Endothelial cell of umbilical vein (primary cell): Measurements from ENCODE around the gene ANXA2. TPM values are rescaled to one million over a fixed set of nuclear protein-coding genes. Genes with fewer than 3 reads are reported as not detected.

Experiments used
- BruUV-seq: library from RNA; stranded (reverse); fragments of 400-500 nt; replicated peaks from 2 replicates; lab custom pipeline; 2021; lab: Mats Ljungman, UMichigan
- CTCF ChIA-PET: fragments of 300-600, 350-600 bp; sonication (Branson Sonifier 250); formaldehyde crosslinking; loops from one replicate; lab custom pipeline; 2021; ENCODE audit warnings: antibody characterized with exemption, inconsistent platforms; lab: Charles Lee
- POLR2A ChIA-PET: fragments of 300-600, 350-600 bp; sonication (Branson Sonifier 250); formaldehyde crosslinking; loops from one replicate; lab custom pipeline; 2021; ENCODE audit warnings: antibody characterized with exemption, inconsistent platforms; lab: Charles Lee
- DNase-seq: peaks from one replicate; pipeline ENCODE4 v3.0.0-alpha.2; 2011; ENCODE audit warnings: low read depth, low spot score
- FAIRE-seq: peaks from 2 replicates; lab custom pipeline; 2011; peaks lifted over from hg19 to GRCh38; lab: Jason Lieb, UNC
- H2AFZ ChIP-seq: 2 replicates; pipeline ENCODE4 v1.6.0; 2012; ENCODE audit warnings: low read depth, low read length, control low read depth, inconsistent platforms
- H3K27ac ChIP-seq: 2 replicates; pipeline ENCODE4 v1.5.1; 2011; ENCODE audit warnings: low read depth, mild to moderate bottlenecking, control low read depth, low read length, moderate library complexity; ENCODE audit not compliant: insufficient read depth
- H3K27me3 ChIP-seq, 2 experiments: 2 replicates each; pipeline versions ENCODE4 v1.6.0 to v1.6.1; 2011; ENCODE audit warnings: low read length in 2 of 2, mixed read lengths in 1 of 2; ENCODE audit not compliant: control insufficient read depth in 2 of 2, insufficient read depth in 2 of 2
- H3K36me3 ChIP-seq, 2 experiments: 2 replicates in 1 of 2; 3 replicates in 1 of 2; pipeline ENCODE4 v1.5.1; 2011; ENCODE audit warnings: low read length in 2 of 2, mild to moderate bottlenecking in 1 of 2, moderate library complexity in 1 of 2; ENCODE audit not compliant: control insufficient read depth in 2 of 2, insufficient read depth in 2 of 2; ENCODE audit errors: extremely low read depth in 1 of 2
- H3K4me1 ChIP-seq: 3 replicates; pipeline ENCODE4 v1.5.1; 2011; ENCODE audit warnings: mild to moderate bottlenecking, low read length; ENCODE audit not compliant: control insufficient read depth, insufficient read depth; ENCODE audit errors: extremely low read depth
- H3K4me2 ChIP-seq: 2 replicates; pipeline ENCODE4 v1.6.1; 2011; ENCODE audit warnings: low read length, control low read depth, mixed read lengths; ENCODE audit not compliant: insufficient read depth
- H3K4me3 ChIP-seq, 3 experiments: fragments of 200-600 bp in 1 of 3; sonication (generic), shearing (Covaris generic) in 1 of 3; replicated peaks in 1 of 3; 2 replicates each; pipeline ENCODE4 v1.5.1; 2011 to 2016; ENCODE audit warnings: control low read depth in 3 of 3, low read length in 3 of 3, mild to moderate bottlenecking in 2 of 3, inconsistent platforms in 1 of 3, low read depth in 1 of 3, moderate library complexity in 1 of 3; ENCODE audit not compliant: insufficient read depth in 1 of 3
- H3K79me2 ChIP-seq: 2 replicates; pipeline ENCODE4 v1.6.0; 2012; ENCODE audit warnings: low read length, inconsistent platforms; ENCODE audit not compliant: control insufficient read depth, insufficient read depth
- H3K9ac ChIP-seq: replicated peaks from 2 replicates; pipeline ENCODE3; 2011; ENCODE audit warnings: low read length, control low read depth; ENCODE audit not compliant: insufficient read depth; ENCODE audit errors: extremely low read depth
- H3K9me1 ChIP-seq: replicated peaks from 3 replicates; pipeline ENCODE4 v1.6.0; 2011; ENCODE audit warnings: mild to moderate bottlenecking, low read length; ENCODE audit not compliant: control insufficient read depth, insufficient read depth; ENCODE audit errors: extremely low read depth
- H3K9me3 ChIP-seq: replicated peaks from 2 replicates; pipeline ENCODE4 v1.5.1; 2012; ENCODE audit warnings: low read length, inconsistent platforms; ENCODE audit not compliant: control insufficient read depth, insufficient read depth
- H4K20me1 ChIP-seq: replicated peaks from 2 replicates; pipeline ENCODE3; 2011; ENCODE audit warnings: mild to moderate bottlenecking, low read length; ENCODE audit not compliant: control insufficient read depth, insufficient read depth; ENCODE audit errors: extremely low read depth
- CTCF ChIP-seq, 2 donors: IDR thresholded peaks; 1 replicate in 1 of 2; 2 replicates in 1 of 2; pipeline ENCODE4 v1.5.1; 2011; ENCODE audit warnings: low read length in 2 of 2, mild to moderate bottlenecking in 2 of 2, moderate library complexity in 2 of 2, control low read depth in 1 of 2, inconsistent platforms in 1 of 2, low read depth in 1 of 2; ENCODE audit not compliant: insufficient read depth in 1 of 2; ENCODE audit errors: extremely low read depth in 1 of 2
- EZH2 ChIP-seq: IDR thresholded peaks from 2 replicates; pipeline ENCODE4 v1.6.1; 2012; ENCODE audit warnings: borderline replicate concordance, low read depth, mild to moderate bottlenecking, moderate library complexity, low read length, inconsistent platforms; ENCODE audit not compliant: severe bottlenecking
- FOS ChIP-seq: IDR thresholded peaks from 2 replicates; pipeline ENCODE4 v1.6.1; 2011; ENCODE audit warnings: mild to moderate bottlenecking, low read length, moderate library complexity, borderline replicate concordance; ENCODE audit not compliant: insufficient read depth
- GATA2 ChIP-seq: IDR thresholded peaks from 2 replicates; pipeline ENCODE4 v1.7.0; 2011; ENCODE audit warnings: low read depth, mild to moderate bottlenecking, moderate library complexity, mixed read lengths, low read length; ENCODE audit not compliant: insufficient read length, insufficient read depth
- MYC ChIP-seq: IDR thresholded peaks from one replicate; pipeline ENCODE4 v1.6.1; 2011; ENCODE audit warnings: mild to moderate bottlenecking, low read depth, low read length
- POLR2A ChIP-seq: IDR thresholded peaks from 2 replicates; pipeline ENCODE4 v1.6.1; 2012; ENCODE audit warnings: low read depth, mild to moderate bottlenecking, control low read depth, low read length
- POLR2AphosphoS5 ChIP-seq: IDR thresholded peaks from 2 replicates; pipeline ENCODE4 v1.6.1; 2012; ENCODE audit warnings: low read depth, mild to moderate bottlenecking, control low read depth, low read length, moderate library complexity; ENCODE audit not compliant: insufficient read depth
- dilution Hi-C: fragments of 300-500 bp; cut with MboI; formaldehyde crosslinking; loops from one replicate; pipeline ENCODE4 v1.15.0; 2019; ENCODE audit warnings: low sequenced_read_pairs; ENCODE audit not compliant: extremely low pct_ligation_motif_present
- intact Hi-C: fragments of 100-400 bp; cut with micrococcal nuclease; formaldehyde crosslinking; loops from one replicate; pipeline ENCODE4 v1.10.0; 2022
- polyA plus RNA-seq, 4 experiments: library from polyadenylated mRNA; depleted of rRNA in 3 of 4; stranded (reverse) in 3 of 4; unstranded in 1 of 4; fragments of >200 nt; gene quantifications; 2 replicates each; pipeline versions ENCODE4 v1.2.1 to v1.2.3, GENCODE V29; 2011 to 2012; ENCODE audit warnings: missing spikeins in 1 of 4
- total RNA-seq: library from RNA; stranded (reverse); gene quantifications from 2 replicates; pipeline ENCODE4 v1.2.3, GENCODE V29; 2021

ANXA2 gene
- total and polyA plus RNA-seq, 2 donors (not counting 3 experiments of a cell fraction or from before 2014, with no cell fraction given) = 2,725 to 3,299 TPM

GRCh38 chr15:60338810-60339209, 59.0 kb downstream of the ANXA2 start:
- FAIRE-seq = no peak
- no peak for DNase-seq
- Histone ChIP-seq H3K27ac (no peak overlapping the region), H3K9ac (no peak overlapping the region), H3K4me2 (no peak overlapping the region), H3K9me1 (no peaks in the 10 kb centered on the region), H2AFZ (no peak overlapping the region), H3K9me3 (no peaks in the 10 kb centered on the region), H3K4me1 (no peaks in the 10 kb centered on the region), H3K36me3 (no peaks in the 10 kb centered on the region), H3K79me2 (no peaks in the 10 kb centered on the region), H4K20me1 (no peaks in the 10 kb centered on the region), H3K27me3 (peaks cover 0 to 4% of the 10 kb centered on the region in 2 experiments), H3K4me3 (no peak overlapping the region)
- intact Hi-C loops (no loop called here), dilution Hi-C loops (no loop called here)
- ChIA-PET CTCF (interaction anchor here (1.0 to 3.2 kb wide), 2 partner anchors 10 to 12 kb away, joined by 3 to 13 read pairs; no protein-coding TSS in a partner anchor), POLR2A (no interaction called here)
- no TSS peak for BruUV-seq
- TF ChIP-seq POLR2A (no peak), MYC (no peak), FOS (no peak), CTCF (IDR thresholded peaks at IDR 0.05; ENCODE audit: extremely low read depth in 1 of 2, insufficient read depth in 1 of 2, low read depth in 1 of 2, low read length in 2 of 2) (no peak), POLR2AphosphoS5 (no peak), GATA2 (no peak), EZH2 (no peak)
